HG02870 (cell line): ENCODE results near the gene DCST2.

Source experiments
- ATAC-seq: cut with Tn5 transposase; IDR thresholded peaks from one replicate; pipeline ENCODE4 v1.9.1; 2021; ENCODE audit warnings: mild to moderate bottlenecking, moderate library complexity; ENCODE audit not compliant: unreplicated experiment

The DCST2 gene

GRCh38 chr1:155030243-155030795, 3.3 kb downstream of the DCST2 start:
- no peak for ATAC-seq

- ATAC-seq = no peak
Observed at GRCh38 chr1:155029513-155030242, 3.9 kb downstream of the DCST2 start.

GRCh38 chr1:155026588-155026987, 7.0 kb downstream of the DCST2 start:
- ATAC-seq = no peak

- ATAC-seq = no peak
Observed at GRCh38 chr1:155026154-155026553, 7.4 kb downstream of the DCST2 start.

- ATAC-seq = no peak
Observed at GRCh38 chr1:155024315-155024714, 9.3 kb downstream of the DCST2 start.

GRCh38 chr1:155023627-155024026, 10.0 kb downstream of the DCST2 start:
- ATAC-seq = no peak

GRCh38 chr1:155022927-155023236, 10.7 kb downstream of the DCST2 start:
- no peak for ATAC-seq

- ATAC-seq = no peak
Observed at GRCh38 chr1:155022136-155022926, 11.2 kb downstream of the DCST2 start.

GRCh38 chr1:155019377-155020245, 14.0 kb downstream of the DCST2 start:
- ATAC-seq = no peak

GRCh38 chr1:155018617-155019348, 14.8 kb downstream of the DCST2 start:
- ATAC-seq = no peak

- ATAC-seq = peak; percentile 23
Observed at GRCh38 chr1:155017946-155018316, 15.7 kb downstream of the DCST2 start.

- ATAC-seq = peak; percentile 74
Observed at GRCh38 chr1:155017041-155017945, 16.3 kb downstream of the DCST2 start.

GRCh38 chr1:155016231-155016831, 17.2 kb downstream of the DCST2 start:
- ATAC-seq = no peak

GRCh38 chr1:155015527-155016230, 17.9 kb downstream of the DCST2 start:
- no peak for ATAC-seq

GRCh38 chr1:155014709-155015508, 18.7 kb downstream of the DCST2 start:
- no peak for ATAC-seq

GRCh38 chr1:155013632-155014031, 19.9 kb downstream of the DCST2 start:
- no peak for ATAC-seq

GRCh38 chr1:155012776-155013602, 20.6 kb downstream of the DCST2 start:
- no peak for ATAC-seq
